GM18858 (cell line): Measurements from ENCODE around the gene RNF212B.
"Not testable (repeated sequence)": the region's sequence is repeated elsewhere in the genome, so short reads cannot be mapped to it uniquely, and the experiment has no call there.

Experiments
- ATAC-seq: cut with Tn5 transposase; IDR thresholded peaks from one replicate; pipeline ENCODE4 v1.9.1; 2021; ENCODE audit not compliant: unreplicated experiment

Gene RNF212B

GRCh38 chr14:23237772-23238594 is at the start of gene RNF212B:
Gene RNF212B (plus strand): TSS chr14:23237936. CDS start chr14:23240346, 2,410 bp downstream.
- no peak for ATAC-seq

- ATAC-seq = no peak
These were observed 44.3 kb upstream of the RNF212B start for GRCh38 chr14:23193432-23193831.

- ATAC-seq = no peak
These were observed 42.1 kb upstream of the RNF212B start for GRCh38 chr14:23195552-23196101.

GRCh38 chr14:23196487-23196886 is 41.2 kb upstream of the RNF212B start:
- not testable (repeated sequence) for ATAC-seq

- not testable (repeated sequence) for ATAC-seq
These were observed 38.6 kb upstream of the RNF212B start for GRCh38 chr14:23199141-23199540.

- no peak for ATAC-seq
These were observed 35.7 kb upstream of the RNF212B start for GRCh38 chr14:23202001-23202400.

GRCh38 chr14:23206422-23207145 is 31.2 kb upstream of the RNF212B start:
- no peak for ATAC-seq

GRCh38 chr14:23207146-23207540 is 30.6 kb upstream of the RNF212B start:
- ATAC-seq = no peak

GRCh38 chr14:23208324-23208723 is 29.4 kb upstream of the RNF212B start:
- no peak for ATAC-seq

- no peak for ATAC-seq
These were observed 27.9 kb upstream of the RNF212B start for GRCh38 chr14:23209651-23210423.

GRCh38 chr14:23215421-23215820 is 22.3 kb upstream of the RNF212B start:
- ATAC-seq = no peak

- ATAC-seq = no peak
These were observed 20.4 kb upstream of the RNF212B start for GRCh38 chr14:23217032-23218020.

GRCh38 chr14:23219075-23219474 is 18.7 kb upstream of the RNF212B start:
- no peak for ATAC-seq

GRCh38 chr14:23224958-23225357 is 12.8 kb upstream of the RNF212B start:
- not testable (repeated sequence) for ATAC-seq

- no peak for ATAC-seq
These were observed 10.2 kb upstream of the RNF212B start for GRCh38 chr14:23227566-23227965.

- no peak for ATAC-seq
These were observed 8.9 kb upstream of the RNF212B start for GRCh38 chr14:23228812-23229211.

- not testable (repeated sequence) for ATAC-seq
These were observed 5.4 kb upstream of the RNF212B start for GRCh38 chr14:23232241-23232808.

- ATAC-seq = no peak
These were observed 2.9 kb downstream of the RNF212B start for GRCh38 chr14:23240661-23241060.

GRCh38 chr14:23241061-23241715 is 3.5 kb downstream of the RNF212B start:
- ATAC-seq = not testable (repeated sequence)
